Measurements from ENCODE around the gene AGAP1.

DNA sequence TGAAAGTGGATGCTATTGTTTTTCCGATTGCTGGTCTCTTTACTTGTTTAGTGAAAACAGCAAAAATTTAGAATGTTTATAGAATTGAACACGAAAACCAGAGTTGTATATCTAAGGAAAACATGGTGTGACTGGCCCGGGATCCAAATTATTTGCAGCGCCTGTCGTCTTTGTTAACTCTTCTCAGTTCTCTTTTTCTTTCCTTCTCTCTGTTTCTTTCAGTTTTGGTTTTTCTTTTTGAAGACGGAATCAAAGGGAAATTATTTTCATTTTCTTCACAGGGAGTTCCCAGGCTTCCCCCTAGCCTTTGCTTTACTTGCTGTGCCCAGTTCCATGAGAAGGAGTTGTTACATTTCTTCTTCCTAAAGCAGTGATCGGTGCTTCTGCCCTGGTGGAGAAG, 76.0 kb downstream of the AGAP1 start:
- TF ChIP-seq, protein P1, sequence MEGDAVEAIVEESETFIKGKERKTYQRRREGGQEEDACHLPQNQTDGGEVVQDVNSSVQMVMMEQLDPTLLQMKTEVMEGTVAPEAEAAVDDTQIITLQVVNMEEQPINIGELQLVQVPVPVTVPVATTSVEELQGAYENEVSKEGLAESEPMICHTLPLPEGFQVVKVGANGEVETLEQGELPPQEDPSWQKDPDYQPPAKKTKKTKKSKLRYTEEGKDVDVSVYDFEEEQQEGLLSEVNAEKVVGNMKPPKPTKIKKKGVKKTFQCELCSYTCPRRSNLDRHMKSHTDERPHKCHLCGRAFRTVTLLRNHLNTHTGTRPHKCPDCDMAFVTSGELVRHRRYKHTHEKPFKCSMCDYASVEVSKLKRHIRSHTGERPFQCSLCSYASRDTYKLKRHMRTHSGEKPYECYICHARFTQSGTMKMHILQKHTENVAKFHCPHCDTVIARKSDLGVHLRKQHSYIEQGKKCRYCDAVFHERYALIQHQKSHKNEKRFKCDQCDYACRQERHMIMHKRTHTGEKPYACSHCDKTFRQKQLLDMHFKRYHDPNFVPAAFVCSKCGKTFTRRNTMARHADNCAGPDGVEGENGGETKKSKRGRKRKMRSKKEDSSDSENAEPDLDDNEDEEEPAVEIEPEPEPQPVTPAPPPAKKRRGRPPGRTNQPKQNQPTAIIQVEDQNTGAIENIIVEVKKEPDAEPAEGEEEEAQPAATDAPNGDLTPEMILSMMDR (IDR thresholded peaks at IDR 0.05), result no peak
- no peak for TF ChIP-seq POLR2A (IDR thresholded peaks at IDR 0.05)

All from uterus (tissue), 2 donors.